Islet precursor cell (in vitro differentiated cells): ENCODE data around the gene GPR15LG.

ENCODE experiments used
- DNase-seq: peaks from one replicate; pipeline ENCODE4 v3.0.0-alpha.2; 2018

GPR15LG gene

GRCh38 chr10:84217746-84218145 lies 44.1 kb downstream of the GPR15LG start:
- DNase-seq = no peak

GRCh38 chr10:84221916-84222315 lies 48.3 kb downstream of the GPR15LG start:
- no peak for DNase-seq

- peak; percentile 70 for DNase-seq
Observed at GRCh38 chr10:84224411-84225028, 50.9 kb downstream of the GPR15LG start.

DNA sequence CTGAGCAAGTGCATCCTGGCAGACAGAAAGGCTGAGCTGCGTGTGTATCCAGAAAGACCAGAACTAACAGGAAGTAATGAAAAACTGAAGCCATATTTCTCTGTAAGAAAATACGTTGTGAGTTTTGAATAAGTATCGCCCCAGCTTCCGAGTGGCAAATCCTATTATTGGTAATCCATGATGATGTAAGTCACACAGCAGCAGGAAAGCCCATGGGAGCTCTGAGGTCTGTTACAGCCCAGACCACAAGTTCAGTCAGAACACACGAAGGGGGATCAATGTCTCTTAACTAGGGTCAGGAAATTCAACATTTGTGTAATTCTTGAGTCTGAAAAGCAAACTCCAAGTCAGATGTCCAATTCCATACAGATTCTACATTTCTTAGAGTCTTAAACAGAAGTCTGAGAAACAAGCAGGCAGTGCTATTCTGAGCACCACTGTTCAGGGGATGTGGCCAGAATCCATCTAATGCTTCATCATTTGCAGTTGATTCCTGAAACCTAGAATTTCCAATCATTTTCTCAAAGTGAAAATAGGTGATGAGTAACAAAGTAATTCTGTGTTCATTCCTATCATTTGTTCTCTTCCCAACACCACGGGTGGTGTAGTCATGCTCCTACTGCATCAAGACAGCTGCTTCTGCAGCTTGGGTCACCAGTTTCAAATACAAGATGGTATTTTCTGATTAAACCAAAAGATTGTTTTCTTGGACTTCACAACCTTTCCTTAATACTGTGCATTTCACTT lies 52.0 kb downstream of the GPR15LG start, which contains the start of gene LRIT2:
TSS of gene LRIT2 (minus strand) at position 118 of the 747 bp plus-strand sequence. CDS start at position 94, 24 bp downstream.
- DNase-seq = no peak

GRCh38 chr10:84226616-84227015 lies 53.0 kb downstream of the GPR15LG start:
- DNase-seq = no peak

GRCh38 chr10:84227810-84228209 lies 54.2 kb downstream of the GPR15LG start:
- DNase-seq = no peak

DNA sequence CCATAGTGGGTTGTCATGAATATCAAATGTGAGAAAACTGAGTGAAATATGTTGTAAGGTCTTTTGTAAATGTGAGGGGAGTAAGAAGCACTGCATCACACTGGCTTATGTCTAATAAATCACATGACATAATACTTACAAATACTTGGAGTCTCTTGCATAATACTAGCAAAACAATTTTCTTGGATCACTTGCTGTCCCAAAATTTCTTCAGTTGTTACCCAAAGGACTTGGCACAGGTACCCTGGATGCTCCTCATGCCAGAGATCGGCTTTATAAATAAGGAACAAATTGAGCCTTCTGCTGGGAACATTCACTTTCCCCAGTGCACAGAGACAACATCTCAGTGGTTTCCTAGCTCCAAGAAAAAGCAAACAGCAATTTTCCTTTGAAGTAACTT lies 56.8 kb downstream of the GPR15LG start:
- DNase-seq = no peak

- DNase-seq = no peak
Observed at GRCh38 chr10:84232376-84232775, 58.8 kb downstream of the GPR15LG start.

- no peak for DNase-seq
Observed at GRCh38 chr10:84233940-84234339, 60.3 kb downstream of the GPR15LG start.

DNA sequence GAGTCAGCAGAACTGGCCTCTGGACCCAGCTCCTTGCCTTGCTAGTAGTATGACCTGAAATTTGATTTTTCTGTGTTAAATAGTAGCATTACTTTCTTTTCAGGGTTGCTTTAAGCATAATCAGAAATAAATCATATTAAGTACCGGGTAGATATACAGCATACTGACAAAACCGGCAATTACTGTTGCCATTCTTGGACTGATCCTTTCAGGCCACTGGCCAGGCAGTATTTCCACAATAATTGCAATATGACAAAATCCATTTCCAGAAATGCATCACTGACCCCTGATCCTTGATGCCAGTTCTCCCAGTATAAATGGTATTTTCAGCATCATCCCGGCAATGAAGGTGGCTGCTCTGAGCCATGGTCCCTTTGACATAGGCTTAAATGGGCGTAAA lies 60.9 kb downstream of the GPR15LG start:
- no peak for DNase-seq
